HG02973 (cell line): ENCODE measurements around the gene RPTOR.

Experiments
- ATAC-seq: cut with Tn5 transposase; IDR thresholded peaks from one replicate; pipeline ENCODE4 v1.9.1; 2021; ENCODE audit warnings: moderate library complexity; ENCODE audit not compliant: unreplicated experiment

The RPTOR gene

DNA sequence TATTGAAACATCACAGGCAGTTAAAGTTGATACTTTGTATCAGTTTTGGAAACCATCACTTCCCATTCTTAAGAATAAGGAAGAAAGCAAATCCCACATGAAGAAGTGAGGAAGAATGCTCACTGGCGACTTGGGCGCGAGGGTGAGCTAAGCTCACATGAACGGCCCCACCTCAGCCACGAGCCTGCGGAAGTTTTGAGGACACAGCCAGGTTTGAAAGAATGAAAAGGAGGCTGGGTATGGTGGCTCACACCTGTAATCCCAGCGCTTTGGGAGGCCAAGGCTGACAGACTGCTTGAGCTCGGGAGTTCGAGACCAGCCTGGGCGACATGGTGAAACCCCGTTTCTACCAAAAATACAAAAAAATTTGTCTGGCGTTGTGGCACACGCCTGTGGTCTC, 336.7 kb downstream of the RPTOR start:
- ATAC-seq, result no peak

DNA sequence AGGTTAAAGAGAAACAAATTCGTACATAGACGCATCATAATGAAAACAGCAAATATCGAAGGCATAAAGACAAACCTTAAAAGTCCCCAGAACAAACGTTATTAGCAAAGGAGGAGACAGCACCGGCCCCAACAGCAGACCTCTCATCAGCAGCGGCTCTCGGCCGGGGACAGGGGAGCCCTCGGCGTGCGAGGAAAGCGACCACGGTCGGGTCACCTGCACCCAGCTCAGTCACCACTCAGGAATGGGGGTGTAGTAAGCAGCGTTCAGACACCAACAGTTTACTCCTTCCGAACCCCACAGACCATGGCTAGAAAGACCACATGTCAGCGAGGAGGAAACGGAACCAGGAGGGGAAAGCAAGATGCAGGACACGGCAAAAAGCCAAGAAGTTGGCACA, 337.7 kb downstream of the RPTOR start:
- ATAC-seq, result no peak

DNA sequence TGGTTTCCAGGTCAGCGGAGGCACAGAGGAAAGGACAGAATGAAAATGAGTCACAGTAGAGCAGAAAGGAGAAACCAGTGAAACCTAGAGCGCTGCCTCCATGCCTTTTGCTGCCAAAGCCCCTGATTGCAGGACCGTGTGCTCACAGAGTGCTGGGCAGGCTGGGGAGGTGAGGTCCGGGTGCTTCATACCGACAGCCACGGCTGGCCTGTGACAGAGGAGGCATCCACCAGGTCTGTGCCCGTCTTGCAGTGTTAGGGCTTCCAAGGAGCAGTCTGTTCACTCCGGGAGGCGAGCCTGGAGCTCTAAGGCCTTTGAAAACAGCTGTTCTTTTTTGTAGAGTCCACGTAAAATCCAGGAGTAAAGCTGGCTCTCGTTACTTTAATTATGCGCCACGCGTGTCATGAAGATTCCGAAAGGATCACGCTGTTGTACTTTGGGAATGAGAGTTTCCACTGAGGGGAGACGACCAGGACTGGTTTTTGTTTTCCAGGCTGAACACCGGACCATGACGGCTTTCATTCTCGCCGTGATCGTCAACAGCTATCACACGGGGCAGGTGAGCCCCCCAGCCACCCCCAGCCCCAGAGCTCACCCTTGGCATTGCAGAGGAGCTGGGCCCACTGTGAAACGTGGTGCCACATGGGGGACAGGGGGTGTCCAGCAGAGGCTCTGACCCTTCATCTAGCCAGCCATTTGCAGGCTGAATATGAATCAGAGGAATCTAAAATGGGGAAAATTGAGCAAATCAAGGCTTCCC, 338.5 kb downstream of the RPTOR start:
- no peak for ATAC-seq

DNA sequence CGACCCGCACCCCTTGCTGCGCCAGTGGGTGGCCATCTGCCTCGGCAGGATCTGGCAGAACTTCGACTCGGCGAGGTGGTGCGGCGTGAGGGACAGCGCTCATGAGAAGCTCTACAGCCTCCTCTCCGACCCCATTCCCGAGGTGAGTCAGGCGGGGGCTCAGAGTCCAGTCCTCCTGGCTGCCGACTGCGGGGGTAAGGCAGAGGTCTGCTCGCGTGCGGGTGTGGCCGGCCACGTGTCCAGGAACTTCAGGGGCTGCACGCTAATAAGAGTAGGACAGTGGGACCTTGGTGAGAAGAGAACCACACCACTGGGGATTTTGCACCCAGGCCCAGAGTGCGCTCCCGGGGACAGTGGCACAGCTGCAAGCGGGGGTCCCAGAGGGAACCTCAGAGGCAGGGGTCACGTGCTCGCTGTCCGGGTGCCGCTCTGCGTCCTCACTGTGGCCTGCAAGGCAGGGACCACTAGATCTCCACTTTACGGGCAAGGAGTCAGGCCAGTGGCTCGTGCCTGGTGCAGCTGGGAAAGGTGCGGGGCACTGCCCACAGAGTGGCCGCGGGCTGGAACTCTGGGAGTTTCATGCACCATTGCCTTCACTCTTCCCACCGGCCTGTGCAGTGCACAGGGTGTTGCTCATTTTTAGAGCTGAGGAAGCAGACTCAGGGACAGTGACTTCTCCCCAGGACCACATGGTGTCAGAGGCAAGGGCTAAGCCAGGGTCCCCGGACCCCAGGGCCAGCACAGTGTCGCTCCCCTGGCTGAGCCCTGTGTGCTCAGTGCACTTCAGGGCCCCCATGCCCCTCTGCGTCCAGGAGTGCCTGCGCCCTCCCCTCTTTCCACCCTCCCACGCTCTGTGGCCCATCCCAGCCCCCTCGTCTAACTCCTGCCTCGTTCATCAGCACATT, 339.4 kb downstream of the RPTOR start:
- no peak for ATAC-seq

DNA sequence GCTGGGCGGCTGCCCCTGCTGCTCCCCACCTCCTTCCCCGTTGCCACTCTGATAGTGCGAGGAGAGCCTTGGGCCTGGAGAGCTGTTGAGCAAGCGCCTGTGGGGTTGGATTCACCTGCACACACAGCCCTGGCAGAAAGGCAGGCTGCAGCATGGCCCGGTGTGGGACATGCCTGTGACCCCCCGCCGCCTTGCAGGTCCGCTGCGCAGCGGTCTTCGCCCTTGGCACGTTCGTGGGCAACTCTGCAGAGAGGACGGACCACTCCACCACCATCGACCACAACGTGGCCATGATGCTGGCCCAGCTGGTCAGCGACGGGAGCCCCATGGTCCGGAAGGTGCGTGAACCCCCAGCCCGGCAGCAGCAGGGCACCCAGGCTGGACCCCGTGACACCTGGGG, 340.2 kb downstream of the RPTOR start:
- ATAC-seq, result no peak

DNA sequence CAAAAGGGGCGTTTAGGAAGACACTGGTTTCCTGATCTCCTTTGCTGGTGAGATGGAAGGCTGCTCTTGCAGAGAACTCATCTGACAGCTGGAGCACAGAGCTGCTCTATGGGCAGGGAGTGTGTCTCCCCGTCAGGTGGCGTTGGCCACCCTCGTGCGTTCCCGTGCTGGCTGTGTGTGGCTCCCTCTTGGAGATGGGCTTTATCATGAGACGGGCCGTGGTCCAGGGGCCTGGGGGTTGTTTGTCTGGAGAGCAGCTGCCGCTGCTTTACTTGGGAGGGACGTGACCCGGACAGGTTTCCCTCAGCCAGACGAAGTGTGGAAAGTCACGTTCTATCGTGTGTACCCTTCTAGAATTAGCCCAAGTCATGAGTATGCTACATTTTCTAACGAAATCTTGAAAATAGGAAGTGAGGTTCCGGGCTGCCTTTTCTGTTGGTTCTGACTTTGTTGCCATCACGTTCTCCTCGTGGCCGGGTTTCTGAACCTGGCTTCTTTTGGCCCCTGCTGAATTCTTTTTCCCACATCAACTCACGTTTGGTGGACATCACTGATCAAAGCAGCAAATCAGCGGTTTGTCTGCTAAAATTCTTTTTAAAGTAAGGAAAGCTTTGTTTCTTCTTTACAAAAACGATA, 341.4 kb downstream of the RPTOR start:
- ATAC-seq, result no peak

DNA sequence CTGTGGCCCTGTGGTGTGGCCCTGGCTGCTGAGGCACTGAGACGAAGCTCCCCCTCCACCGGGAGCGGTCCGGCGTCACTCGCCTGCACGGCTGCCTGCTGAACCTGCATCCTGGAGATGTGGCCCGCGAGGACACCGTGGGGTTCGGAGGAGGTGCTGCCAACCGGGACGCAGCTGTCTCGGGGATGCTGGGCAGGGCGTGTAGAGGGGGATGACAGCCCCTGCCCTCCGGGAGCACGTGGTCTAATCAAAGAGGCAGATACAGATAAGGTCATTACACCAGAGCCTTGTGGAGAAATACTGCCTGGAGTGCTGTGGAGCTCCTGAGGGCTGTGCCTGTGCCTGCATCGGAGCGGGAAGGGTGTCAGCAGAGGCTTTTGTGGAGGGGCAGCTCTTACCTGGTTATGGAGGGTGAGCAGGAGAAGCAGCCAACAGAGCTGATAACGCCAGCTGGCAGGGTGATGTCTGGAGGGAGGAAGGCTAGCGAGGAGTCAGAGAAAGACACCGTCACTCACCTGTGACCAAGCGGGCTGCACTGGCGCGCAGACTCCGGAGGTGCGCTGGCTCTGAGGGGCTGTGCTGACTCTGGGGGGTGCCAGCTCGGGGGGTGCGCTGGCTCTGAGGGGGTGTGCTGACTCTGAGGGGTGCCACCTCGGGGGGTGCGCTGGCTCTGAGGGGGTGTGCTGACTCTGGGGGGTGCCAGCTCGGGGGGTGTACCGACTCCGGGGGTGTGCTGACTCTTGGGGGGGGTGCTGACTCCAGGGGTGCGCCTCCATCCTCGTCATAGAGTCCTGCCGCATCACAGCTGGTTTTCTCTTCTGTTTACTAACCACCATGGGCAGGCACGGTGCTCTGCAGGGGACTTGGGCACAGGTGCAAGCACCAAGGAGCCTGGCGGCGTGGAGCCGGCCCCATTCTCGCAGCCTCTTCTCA, 342.3 kb downstream of the RPTOR start:
- ATAC-seq, result no peak

DNA sequence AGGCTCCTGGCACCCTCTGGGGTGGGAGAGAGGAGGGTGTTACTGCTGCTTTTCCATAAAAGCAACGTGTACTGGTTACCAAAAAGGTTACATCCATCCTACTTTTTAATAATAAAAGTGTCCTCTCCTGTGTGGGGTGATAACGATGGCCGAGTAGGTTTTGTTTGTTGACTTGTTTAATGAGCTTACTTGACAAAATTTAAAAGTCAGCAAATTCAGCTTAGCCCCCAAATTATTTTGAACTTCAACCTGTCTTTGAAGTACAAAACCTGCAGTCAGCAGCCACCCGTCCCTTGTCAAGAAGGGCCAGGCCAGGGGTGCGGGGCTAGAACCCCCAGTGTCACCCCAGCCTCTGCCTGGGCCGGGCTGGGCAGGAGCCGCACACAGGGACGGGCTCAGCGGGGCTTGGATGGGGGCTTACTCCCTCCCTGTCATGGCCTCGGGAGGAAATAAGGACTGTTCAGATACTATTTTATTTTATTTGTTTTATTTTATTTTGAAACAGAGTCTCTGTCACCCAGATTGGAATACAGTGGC, 343.1 kb downstream of the RPTOR start:
- ATAC-seq, result no peak

DNA sequence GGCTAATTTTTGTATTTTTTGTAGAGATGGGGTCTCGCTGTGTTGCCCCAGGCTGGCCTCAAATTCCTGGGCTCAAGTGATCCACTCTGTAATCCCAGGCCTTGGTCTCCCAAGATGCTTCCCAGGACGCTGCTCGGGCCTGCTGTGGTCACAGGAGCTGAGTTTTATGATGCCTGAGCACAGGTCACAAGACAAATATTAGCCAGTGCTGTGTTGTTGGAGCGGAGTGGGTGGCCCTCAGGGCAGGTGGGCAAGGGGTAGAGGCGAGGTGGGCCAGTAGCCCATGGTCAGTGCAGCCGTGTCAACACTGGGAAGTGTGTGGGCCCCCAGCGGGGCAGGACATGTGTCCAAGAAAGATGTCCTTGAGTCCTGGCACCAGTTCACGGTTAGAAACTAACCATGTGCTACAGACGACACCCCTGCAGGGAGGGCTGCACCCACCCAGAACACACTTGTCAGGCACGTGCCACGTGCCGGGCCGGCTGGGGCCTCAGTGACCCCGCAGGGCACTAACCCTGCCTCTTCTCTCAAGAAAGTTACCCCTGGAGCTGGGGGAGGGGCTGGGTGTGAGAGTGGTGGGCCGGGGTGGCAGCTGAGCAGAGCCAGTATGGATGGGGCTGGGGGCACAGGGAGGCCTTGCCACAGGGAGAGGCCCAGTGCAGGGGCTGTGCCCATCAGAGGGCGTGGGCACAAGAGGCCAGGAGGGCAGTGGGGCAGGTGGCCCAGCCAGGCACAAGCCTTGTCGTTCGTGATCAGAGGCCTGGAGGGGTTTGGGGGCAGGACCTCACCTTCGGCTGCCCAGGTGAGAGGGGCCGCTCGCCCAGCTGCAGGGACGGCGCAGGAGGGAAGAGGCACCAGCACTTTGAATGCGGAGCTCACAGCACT, 343.9 kb downstream of the RPTOR start:
- no peak for ATAC-seq

DNA sequence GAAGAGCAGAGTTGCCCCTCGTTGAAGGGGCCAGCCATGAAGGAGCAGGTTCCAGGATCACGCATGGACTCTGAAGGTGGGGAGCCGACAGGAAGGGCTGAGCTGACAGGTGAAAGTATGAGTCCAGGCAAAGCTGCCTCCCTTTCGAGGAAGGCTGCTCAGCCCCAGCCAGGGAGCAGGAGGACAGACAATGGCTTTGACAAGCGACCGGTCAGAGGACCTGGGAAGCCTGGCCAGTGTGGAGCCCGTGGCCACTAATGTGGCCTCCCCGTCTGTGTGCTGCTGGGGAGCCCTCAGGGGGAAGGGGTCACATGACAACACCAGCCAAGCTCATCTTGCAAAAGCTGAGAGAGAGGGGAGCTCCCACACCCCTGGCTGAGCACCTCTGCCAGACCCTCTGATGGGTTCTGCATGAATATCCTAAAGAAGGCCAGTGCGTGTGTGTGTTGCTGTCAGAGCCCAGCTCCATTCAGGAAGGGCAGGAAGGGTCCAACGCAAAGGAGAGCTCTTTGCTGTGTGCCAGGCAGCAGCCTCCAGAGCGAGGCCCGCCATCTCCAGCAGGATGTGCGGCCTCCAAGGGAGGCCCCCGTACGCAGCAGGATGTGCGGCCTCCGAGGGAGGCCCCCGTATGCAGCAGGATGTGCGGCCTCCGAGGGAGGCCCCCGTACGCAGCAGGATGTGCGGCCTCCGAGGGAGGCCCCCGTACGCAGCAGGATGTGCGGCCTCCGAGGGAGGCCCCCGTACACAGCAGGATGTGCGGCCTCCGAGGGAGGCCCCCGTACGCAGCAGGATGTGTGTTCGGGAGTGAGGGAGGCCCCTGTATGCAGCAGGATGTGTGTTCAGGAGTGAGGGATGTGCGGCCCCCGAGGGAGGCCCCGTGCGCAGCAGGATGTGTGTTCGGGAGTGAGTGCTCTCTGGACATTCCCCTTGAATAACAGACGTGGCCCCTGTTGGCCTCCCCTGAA, 344.9 kb downstream of the RPTOR start:
- ATAC-seq, result no peak

DNA sequence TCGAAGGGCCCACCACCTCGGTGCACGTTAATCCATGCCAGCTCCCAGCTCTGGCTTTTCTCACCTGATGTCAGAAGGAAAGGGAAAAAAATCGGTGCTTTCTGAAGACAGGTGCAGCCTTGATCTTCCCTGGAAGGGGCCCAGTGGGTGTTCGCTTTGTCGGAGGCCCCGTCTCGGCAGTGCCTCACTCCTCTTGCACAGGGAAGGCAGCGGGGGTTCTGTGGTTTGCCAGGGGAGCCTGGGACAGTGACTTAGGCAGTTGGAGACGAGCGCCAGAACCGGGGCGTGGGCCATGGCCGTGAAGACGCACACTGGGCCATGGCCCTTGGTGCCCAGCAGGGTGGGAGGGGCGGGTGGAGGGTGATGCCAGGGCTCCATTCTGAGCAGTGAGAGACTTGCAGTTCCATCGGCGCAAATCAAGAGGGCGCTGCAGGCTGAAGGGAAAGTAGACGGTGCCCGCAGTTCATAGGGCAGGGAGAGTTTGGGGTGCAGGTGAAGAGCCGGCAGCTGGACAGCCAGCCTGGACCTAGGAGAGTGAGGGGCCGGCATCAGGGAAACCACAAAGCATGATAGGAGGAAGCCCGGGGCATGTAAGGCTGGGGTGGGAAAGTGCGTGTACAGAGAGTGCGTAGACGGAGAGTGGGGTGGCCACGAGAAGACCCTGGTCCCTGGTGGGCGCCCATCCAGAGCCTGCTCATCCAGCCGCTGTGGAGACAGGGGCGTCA, 345.7 kb downstream of the RPTOR start:
- ATAC-seq, result no peak

DNA sequence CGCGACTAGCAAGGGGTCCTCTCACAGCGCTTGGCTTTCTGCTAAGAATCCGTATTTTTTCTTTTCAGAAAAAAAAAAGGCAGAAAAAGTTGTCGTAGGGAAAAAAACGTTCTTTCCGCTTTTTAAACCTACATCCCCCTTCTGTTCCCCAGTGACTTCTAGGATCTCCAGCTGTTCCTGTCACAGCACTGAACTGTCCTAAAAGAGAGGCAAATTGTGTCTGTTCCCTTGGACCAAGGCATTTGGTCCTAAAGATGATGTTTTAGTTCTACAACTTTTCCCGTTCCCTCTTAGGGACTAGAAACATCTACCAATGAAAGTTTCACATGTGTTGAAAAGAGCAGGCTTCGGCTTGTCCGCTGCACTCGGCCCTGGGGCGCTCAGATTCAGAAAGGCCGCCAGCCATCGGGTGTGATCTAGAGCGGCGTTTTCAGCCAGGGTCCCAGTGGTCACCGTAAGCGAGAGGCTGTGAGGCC, 346.3 kb downstream of the RPTOR start:
- no peak for ATAC-seq

DNA sequence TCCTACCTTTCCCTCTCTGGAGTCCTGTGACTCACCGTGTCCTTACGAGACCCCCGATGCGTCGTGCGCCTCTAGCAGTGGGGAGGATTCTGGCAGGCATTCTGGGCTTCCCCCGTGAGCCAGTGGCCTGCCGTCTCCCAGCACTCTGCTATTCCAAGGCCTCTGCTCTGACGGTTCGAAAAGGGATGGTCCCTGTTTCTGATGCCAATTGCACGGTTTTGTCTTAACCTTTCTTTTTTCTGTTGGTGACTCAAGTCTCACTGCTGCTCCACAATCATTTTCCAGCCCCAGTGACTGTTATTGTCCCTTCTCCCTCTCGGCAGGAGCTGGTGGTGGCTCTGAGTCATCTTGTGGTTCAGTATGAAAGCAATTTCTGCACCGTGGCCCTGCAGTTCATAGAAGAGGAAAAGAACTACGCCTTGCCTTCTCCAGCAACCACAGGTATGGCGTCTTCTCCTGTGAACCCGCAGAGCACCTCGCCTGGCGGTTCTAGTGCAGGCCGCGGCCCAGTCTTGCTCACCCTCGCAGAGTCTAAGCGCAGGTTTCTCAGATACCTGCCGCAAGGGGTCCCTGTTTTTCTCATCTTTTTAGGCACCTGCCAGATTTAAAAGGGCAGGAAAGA, 346.9 kb downstream of the RPTOR start:
- ATAC-seq, result no peak

DNA sequence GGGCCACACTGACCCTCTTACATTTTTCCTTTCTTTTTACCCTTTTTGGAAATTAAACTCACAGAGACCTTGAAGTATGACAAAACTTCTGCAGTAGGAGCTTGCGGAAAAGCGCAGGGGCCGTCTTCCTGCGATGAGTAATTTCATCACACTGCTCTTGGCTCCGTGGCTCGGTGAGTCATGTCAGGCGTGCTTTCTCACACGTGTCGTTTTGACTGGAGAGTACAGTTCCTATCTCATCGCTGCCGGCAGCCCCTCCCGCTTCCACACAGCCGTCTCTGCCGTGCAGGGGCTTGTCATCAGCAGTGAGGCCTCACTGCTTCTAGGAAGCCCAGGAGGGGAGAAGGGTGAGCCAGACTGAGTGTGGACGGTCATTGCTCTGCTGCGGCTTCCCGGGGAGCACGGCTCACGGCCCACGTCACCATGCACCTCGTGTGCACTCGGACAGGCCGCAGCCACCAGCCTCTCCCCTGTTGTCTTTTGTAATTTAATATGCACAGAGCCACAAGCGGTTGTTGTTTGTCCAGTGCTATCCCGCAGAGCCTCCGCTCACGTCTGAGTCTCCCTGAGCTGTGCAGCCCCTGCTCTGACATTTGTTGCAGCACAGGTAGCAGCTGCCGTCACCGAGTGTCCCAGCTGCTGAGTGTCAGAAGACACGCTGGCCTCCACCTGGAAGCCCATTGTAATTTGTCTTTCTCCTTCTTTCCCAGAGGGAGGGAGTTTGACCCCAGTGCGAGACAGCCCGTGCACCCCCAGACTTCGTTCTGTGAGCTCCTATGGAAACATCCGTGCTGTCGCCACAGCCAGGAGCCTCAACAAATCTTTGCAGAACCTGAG, 347.6 kb downstream of the RPTOR start:
- ATAC-seq, result no peak

DNA sequence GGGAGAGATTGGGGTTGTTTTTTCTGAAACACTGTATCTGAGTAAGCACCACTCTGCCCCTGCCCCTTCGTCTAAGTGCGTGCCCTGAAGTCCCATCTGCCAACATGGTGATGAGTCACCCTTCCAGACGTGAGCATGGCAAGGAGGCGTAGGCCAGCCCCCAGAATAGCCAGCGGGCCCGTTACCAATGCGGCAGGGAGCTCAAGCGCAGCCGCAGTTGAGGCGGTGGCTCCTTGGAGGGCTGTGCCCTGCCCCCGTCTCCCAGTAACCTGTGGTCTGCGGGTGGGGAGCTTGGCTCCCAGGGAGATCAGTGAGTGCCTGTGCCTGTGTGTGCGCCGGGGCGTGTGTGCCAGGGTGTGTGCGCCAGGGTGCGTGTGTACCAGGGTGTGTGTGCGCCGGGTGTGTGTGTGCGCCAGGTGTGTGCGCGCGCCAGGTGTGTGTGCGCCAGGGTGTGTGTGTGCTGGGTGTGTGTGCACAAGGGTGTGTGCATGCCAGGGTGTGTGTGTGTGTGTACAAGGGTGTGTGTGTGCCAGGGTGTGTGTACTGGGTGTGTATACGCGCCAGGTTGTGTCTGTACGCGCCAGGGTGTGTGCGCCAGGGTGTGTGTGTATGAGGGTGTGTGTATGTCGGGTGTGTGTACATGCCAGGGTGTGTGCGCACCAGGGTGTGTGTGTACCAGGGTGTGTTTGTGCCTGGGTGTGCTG, 348.4 kb downstream of the RPTOR start:
- ATAC-seq, result no peak
